Measurements from ENCODE around the gene MOBP. TPM values are rescaled to one million over a fixed set of nuclear protein-coding genes. Genes with fewer than 3 reads are reported as not detected.
A peak's percentile ranks its signal among the peaks of the same experiment; 100 is the strongest.

The MOBP gene
- total and polyA plus RNA-seq, 2 experiments from 2014 or later: not detected

DNA sequence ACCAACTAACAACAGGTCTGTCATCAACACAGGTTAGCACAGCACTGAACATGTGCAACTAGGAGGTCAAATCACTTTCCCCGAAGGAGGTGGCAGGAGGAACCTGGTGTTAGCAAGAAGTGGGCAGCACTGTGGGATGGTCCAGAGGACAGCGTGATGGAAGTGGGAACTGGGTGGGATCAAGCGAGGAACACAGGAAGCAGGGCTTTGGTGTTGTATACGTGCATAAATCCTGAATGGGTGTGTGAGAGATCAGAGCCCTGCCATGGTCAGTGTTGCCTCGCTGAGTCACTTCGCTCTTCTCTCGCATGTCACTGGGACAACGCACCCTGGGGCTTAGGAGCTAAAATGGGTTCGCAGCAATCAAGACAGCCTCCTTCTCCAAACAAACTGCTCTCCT is 62.1 kb downstream of the MOBP start:
- Mint-ChIP-seq H3K9me3 (peaks cover 7% of the 10 kb centered on the region), H3K27me3 (ENCODE audit: insufficient read depth, low read depth, poor library complexity) (peaks cover 2% of the 10 kb centered on the region), H3K36me3 (ENCODE audit: low read depth) (peaks cover 2% of the 10 kb centered on the region; the same call in 2 of the 3 replicates), H3K4me3 (no peak overlapping the region), H3K4me1 (peaks cover 1% of the 10 kb centered on the region; the same call in 2 of the 3 replicates), H3K27ac (no peak overlapping the region)
- no peaks in the 10 kb centered on the region for H3K9me2 ChIP-seq (ENCODE audit: insufficient read depth)
- H3K79me2 ChIP-seq (replicated peaks; ENCODE audit: insufficient read depth): no peaks in the 10 kb centered on the region
- H3K27ac ChIP-seq (ENCODE audit: low read depth): no peak overlapping the region
- no peak for TF ChIP-seq JUNB (IDR thresholded peaks at IDR 0.05; ENCODE audit: unreplicated experiment)
- no peak for TF ChIP-seq EZH2phosphoT487 (IDR thresholded peaks at IDR 0.05; ENCODE audit: unreplicated experiment)
- no peak for TF ChIP-seq STAT1 (IDR thresholded peaks at IDR 0.05; ENCODE audit: unreplicated experiment)
- TF ChIP-seq, protein P1, sequence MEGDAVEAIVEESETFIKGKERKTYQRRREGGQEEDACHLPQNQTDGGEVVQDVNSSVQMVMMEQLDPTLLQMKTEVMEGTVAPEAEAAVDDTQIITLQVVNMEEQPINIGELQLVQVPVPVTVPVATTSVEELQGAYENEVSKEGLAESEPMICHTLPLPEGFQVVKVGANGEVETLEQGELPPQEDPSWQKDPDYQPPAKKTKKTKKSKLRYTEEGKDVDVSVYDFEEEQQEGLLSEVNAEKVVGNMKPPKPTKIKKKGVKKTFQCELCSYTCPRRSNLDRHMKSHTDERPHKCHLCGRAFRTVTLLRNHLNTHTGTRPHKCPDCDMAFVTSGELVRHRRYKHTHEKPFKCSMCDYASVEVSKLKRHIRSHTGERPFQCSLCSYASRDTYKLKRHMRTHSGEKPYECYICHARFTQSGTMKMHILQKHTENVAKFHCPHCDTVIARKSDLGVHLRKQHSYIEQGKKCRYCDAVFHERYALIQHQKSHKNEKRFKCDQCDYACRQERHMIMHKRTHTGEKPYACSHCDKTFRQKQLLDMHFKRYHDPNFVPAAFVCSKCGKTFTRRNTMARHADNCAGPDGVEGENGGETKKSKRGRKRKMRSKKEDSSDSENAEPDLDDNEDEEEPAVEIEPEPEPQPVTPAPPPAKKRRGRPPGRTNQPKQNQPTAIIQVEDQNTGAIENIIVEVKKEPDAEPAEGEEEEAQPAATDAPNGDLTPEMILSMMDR (conservative IDR thresholded peaks at IDR 0.05; ENCODE audit: low read depth in 2 of 2): no peak
- no peak for TF ChIP-seq CREB1 (CRISPR knock-in tag; IDR thresholded peaks at IDR 0.05; ENCODE audit: low read depth)
- no peak for TF ChIP-seq NANOG (IDR thresholded peaks at IDR 0.05; ENCODE audit: borderline replicate concordance)
- H3K4me2 ChIP-seq: no peak overlapping the region
- ATAC-seq (no peak), DNase-seq (ENCODE audit: low spot score) (no peak)
- peaks cover 1% of the 10 kb centered on the region; the same call in 1 of the 2 replicates for H3K4me1 ChIP-seq (ENCODE audit: insufficient read depth)
- H2AFZ ChIP-seq: peak overlapping the region; percentile 84
- H4K20me1 ChIP-seq (replicated peaks; ENCODE audit: insufficient read depth): no peaks in the 10 kb centered on the region
- no peaks in the 10 kb centered on the region for H3K27me3 ChIP-seq (ENCODE audit: insufficient read depth)
- H3K4me3 ChIP-seq: no peak overlapping the region
- no peaks in the 10 kb centered on the region for H3F3A ChIP-seq (replicated peaks; ENCODE audit: low read depth)
- H3K36me3 ChIP-seq (ENCODE audit: insufficient read depth): no peaks in the 10 kb centered on the region

DNA sequence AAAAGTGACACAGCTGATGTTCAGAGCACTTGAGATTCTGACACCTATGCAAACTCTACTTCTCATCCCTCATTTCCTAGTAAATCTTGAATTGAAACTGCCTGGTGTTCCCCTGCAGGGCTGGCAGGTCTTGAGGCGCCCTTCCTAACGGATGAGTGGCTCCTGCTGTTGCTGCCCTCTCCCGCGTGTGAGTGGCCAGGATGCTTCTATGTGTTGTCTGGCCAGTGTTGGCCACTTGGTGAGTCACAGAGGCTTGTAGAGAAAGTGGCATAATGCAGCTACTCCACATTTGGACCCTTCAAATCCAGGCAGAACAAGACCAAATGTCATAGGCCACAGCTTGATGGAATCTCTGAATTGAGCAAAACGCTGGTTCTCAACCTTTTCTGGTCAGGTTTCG is 63.6 kb downstream of the MOBP start:
- no peak overlapping the region for H3K4me3 Mint-ChIP-seq
- H3K27me3 Mint-ChIP-seq (ENCODE audit: insufficient read depth, low read depth, poor library complexity): peaks cover 2% of the 10 kb centered on the region
- no peaks in the 10 kb centered on the region for H4K20me1 ChIP-seq (replicated peaks; ENCODE audit: insufficient read depth)
- H3K27ac ChIP-seq (ENCODE audit: low read depth): no peak overlapping the region
- H3K9me2 ChIP-seq (ENCODE audit: insufficient read depth): no peaks in the 10 kb centered on the region
- H3K4me3 ChIP-seq: no peak overlapping the region
- ATAC-seq: no peak
- no peaks in the 10 kb centered on the region for H3F3A ChIP-seq (replicated peaks; ENCODE audit: low read depth)
- no peaks in the 10 kb centered on the region for H3K36me3 Mint-ChIP-seq (ENCODE audit: low read depth)
- no peaks in the 10 kb centered on the region for H3K9me3 Mint-ChIP-seq
- peaks cover 14% of the 10 kb centered on the region for H3K4me1 ChIP-seq (ENCODE audit: insufficient read depth)
- peaks cover 11% of the 10 kb centered on the region for H3K4me1 Mint-ChIP-seq
- no peak overlapping the region for H3K4me2 ChIP-seq
- H3K79me2 ChIP-seq (replicated peaks; ENCODE audit: insufficient read depth): no peaks in the 10 kb centered on the region
- no peak overlapping the region for H2AFZ ChIP-seq
- no peak for DNase-seq (ENCODE audit: low spot score)
- no peaks in the 10 kb centered on the region for H3K27me3 ChIP-seq (ENCODE audit: insufficient read depth)
- no peaks in the 10 kb centered on the region for H3K36me3 ChIP-seq (ENCODE audit: insufficient read depth)
- no peak overlapping the region for H3K27ac Mint-ChIP-seq
- TF ChIP-seq, protein P2, sequence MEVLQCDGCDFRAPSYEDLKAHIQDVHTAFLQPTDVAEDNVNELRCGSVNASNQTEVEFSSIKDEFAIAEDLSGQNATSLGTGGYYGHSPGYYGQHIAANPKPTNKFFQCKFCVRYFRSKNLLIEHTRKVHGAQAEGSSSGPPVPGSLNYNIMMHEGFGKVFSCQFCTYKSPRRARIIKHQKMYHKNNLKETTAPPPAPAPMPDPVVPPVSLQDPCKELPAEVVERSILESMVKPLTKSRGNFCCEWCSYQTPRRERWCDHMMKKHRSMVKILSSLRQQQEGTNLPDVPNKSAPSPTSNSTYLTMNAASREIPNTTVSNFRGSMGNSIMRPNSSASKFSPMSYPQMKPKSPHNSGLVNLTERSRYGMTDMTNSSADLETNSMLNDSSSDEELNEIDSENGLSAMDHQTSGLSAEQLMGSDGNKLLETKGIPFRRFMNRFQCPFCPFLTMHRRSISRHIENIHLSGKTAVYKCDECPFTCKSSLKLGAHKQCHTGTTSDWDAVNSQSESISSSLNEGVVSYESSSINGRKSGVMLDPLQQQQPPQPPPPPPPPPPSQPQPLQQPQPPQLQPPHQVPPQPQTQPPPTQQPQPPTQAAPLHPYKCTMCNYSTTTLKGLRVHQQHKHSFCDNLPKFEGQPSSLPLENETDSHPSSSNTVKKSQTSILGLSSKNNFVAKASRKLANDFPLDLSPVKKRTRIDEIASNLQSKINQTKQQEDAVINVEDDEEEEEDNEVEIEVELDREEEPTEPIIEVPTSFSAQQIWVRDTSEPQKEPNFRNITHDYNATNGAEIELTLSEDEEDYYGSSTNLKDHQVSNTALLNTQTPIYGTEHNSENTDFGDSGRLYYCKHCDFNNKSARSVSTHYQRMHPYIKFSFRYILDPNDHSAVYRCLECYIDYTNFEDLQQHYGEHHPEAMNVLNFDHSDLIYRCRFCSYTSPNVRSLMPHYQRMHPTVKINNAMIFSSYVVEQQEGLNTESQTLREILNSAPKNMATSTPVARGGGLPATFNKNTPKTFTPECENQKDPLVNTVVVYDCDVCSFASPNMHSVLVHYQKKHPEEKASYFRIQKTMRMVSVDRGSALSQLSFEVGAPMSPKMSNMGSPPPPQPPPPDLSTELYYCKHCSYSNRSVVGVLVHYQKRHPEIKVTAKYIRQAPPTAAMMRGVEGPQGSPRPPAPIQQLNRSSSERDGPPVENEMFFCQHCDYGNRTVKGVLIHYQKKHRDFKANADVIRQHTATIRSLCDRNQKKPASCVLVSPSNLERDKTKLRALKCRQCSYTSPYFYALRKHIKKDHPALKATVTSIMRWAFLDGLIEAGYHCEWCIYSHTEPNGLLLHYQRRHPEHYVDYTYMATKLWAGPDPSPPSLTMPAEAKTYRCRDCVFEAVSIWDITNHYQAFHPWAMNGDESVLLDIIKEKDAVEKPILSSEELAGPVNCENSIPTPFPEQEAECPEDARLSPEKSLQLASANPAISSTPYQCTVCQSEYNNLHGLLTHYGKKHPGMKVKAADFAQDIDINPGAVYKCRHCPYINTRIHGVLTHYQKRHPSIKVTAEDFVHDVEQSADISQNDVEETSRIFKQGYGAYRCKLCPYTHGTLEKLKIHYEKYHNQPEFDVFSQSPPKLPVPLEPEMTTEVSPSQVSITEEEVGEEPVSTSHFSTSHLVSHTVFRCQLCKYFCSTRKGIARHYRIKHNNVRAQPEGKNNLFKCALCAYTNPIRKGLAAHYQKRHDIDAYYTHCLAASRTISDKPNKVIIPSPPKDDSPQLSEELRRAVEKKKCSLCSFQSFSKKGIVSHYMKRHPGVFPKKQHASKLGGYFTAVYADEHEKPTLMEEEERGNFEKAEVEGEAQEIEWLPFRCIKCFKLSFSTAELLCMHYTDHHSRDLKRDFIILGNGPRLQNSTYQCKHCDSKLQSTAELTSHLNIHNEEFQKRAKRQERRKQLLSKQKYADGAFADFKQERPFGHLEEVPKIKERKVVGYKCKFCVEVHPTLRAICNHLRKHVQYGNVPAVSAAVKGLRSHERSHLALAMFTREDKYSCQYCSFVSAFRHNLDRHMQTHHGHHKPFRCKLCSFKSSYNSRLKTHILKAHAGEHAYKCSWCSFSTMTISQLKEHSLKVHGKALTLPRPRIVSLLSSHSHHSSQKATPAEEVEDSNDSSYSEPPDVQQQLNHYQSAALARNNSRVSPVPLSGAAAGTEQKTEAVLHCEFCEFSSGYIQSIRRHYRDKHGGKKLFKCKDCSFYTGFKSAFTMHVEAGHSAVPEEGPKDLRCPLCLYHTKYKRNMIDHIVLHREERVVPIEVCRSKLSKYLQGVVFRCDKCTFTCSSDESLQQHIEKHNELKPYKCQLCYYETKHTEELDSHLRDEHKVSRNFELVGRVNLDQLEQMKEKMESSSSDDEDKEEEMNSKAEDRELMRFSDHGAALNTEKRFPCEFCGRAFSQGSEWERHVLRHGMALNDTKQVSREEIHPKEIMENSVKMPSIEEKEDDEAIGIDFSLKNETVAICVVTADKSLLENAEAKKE (CRISPR knock-in tag; IDR thresholded peaks at IDR 0.05): no peak
- TF ChIP-seq, protein P1 (conservative IDR thresholded peaks at IDR 0.05; ENCODE audit: low read depth in 2 of 2): no peak
- TF ChIP-seq EZH2 (IDR thresholded peaks at IDR 0.05; ENCODE audit: low read depth, unreplicated experiment) (no peak), POLR2AphosphoS5 (IDR thresholded peaks at IDR 0.05; ENCODE audit: low read depth) (no peak), JUNB (IDR thresholded peaks at IDR 0.05; ENCODE audit: unreplicated experiment) (no peak)
